Measurements from ENCODE around the gene PLK2. TPM values are rescaled to one million over a fixed set of nuclear protein-coding genes. Genes with fewer than 3 reads are reported as not detected.

Gene PLK2
- polyA plus RNA-seq, 3 donors = 3.4 to 17.0 (median 4.5) TPM

GRCh38 chr5:58406394-58406793, 53.5 kb downstream of the PLK2 start:
- H3K4me3 ChIP-seq (replicated peaks in 1 of 3; ENCODE audit: low read depth in 2 of 3, low read length in 3 of 3) = no peak overlapping the region
- intact Hi-C loops (cut with micrococcal nuclease) = no loop called here
- WGBS (ENCODE audit: insufficient coverage) = no CpG with 5 or more reads among the region's 2 CpGs
- peaks cover 0 to 4% of the 10 kb centered on the region in 2 donors for H3K4me1 ChIP-seq (ENCODE audit: control insufficient read depth in 1 of 2, insufficient read depth in 2 of 2, low read length in 2 of 2)
- H2AFZ ChIP-seq (ENCODE audit: insufficient read depth, low read depth, low read length, poor library complexity, severe bottlenecking) = no peak overlapping the region
- no peak overlapping the region for H3K27ac Mint-ChIP-seq
- H3K9me3 Mint-ChIP-seq = no peaks in the 10 kb centered on the region
- no peak overlapping the region for H3K4me3 Mint-ChIP-seq
- H3K79me2 ChIP-seq (ENCODE audit: insufficient read depth, low read length) = no peaks in the 10 kb centered on the region
- no peaks in the 10 kb centered on the region for H3K27me3 Mint-ChIP-seq (ENCODE audit: low read depth in 3 of 3)
- DNase-seq = no peak
- H3K4me1 Mint-ChIP-seq = peaks cover 3% of the 10 kb centered on the region
- no peak overlapping the region for H3K4me2 ChIP-seq (replicated peaks; ENCODE audit: extremely low read depth, low read length, poor library complexity, severe bottlenecking)
- H3K36me3 ChIP-seq (replicated peaks in 1 of 2; ENCODE audit: control insufficient read depth in 1 of 2, insufficient read depth in 2 of 2, low read length in 2 of 2) = no peaks in the 10 kb centered on the region
- H3K27ac ChIP-seq (ENCODE audit: low read depth in 1 of 2, low read length in 2 of 2) = no peak overlapping the region
- H3K36me3 Mint-ChIP-seq = no peaks in the 10 kb centered on the region
- H3K9ac ChIP-seq (ENCODE audit: insufficient read depth, low read length, poor library complexity, severe bottlenecking) = no peak overlapping the region
- H3K27me3 ChIP-seq (ENCODE audit: control insufficient read depth in 2 of 2, insufficient read depth in 2 of 2, low read length in 2 of 2) = no peaks in the 10 kb centered on the region
- no peaks in the 10 kb centered on the region for H4K20me1 ChIP-seq (ENCODE audit: insufficient read depth, low read length)
- TF ChIP-seq CTCF (IDR thresholded peaks at IDR 0.05) = no peak
- H3K9me3 ChIP-seq (replicated peaks in 1 of 2; ENCODE audit: control insufficient read depth in 1 of 2, insufficient read depth in 1 of 2, low read length in 2 of 2) = no peaks in the 10 kb centered on the region

- Mint-ChIP-seq H3K9me3 (no peaks in the 10 kb centered on the region), H3K4me3 (no peak overlapping the region), H3K27me3 (ENCODE audit: low read depth in 3 of 3) (no peaks in the 10 kb centered on the region), H3K36me3 (no peaks in the 10 kb centered on the region), H3K4me1 (no peaks in the 10 kb centered on the region), H3K27ac (no peak overlapping the region)
- H3K4me1 ChIP-seq (ENCODE audit: control insufficient read depth in 1 of 2, insufficient read depth in 2 of 2, low read length in 2 of 2) = no peaks in the 10 kb centered on the region
- H3K79me2 ChIP-seq (ENCODE audit: insufficient read depth, low read length) = no peaks in the 10 kb centered on the region
- H3K27me3 ChIP-seq (ENCODE audit: control insufficient read depth in 2 of 2, insufficient read depth in 2 of 2, low read length in 2 of 2) = no peaks in the 10 kb centered on the region
- no peak overlapping the region for H3K27ac ChIP-seq (ENCODE audit: low read depth in 1 of 2, low read length in 2 of 2)
- H3K36me3 ChIP-seq (replicated peaks in 1 of 2; ENCODE audit: control insufficient read depth in 1 of 2, insufficient read depth in 2 of 2, low read length in 2 of 2) = no peaks in the 10 kb centered on the region
- H3K9ac ChIP-seq (ENCODE audit: insufficient read depth, low read length, poor library complexity, severe bottlenecking) = no peak overlapping the region
- WGBS (ENCODE audit: insufficient coverage) = 100% methylated on average over 1 of the region's 2 CpGs
- no peak for TF ChIP-seq CTCF (IDR thresholded peaks at IDR 0.05)
- no peak for DNase-seq
- H3K4me3 ChIP-seq (replicated peaks in 1 of 3; ENCODE audit: low read depth in 2 of 3, low read length in 3 of 3) = no peak overlapping the region
- intact Hi-C loops (cut with micrococcal nuclease) = no loop called here
- H4K20me1 ChIP-seq (ENCODE audit: insufficient read depth, low read length) = no peaks in the 10 kb centered on the region
- H3K9me3 ChIP-seq (replicated peaks in 1 of 2; ENCODE audit: control insufficient read depth in 1 of 2, insufficient read depth in 1 of 2, low read length in 2 of 2) = no peaks in the 10 kb centered on the region
- no peak overlapping the region for H3K4me2 ChIP-seq (replicated peaks; ENCODE audit: extremely low read depth, low read length, poor library complexity, severe bottlenecking)
- H2AFZ ChIP-seq (ENCODE audit: insufficient read depth, low read depth, low read length, poor library complexity, severe bottlenecking) = no peak overlapping the region
These were observed 54.7 kb downstream of the PLK2 start for GRCh38 chr5:58405175-58405574.

All from CD14-positive monocyte (primary cell).